Measurements from ENCODE around the gene ALDH1A3.

DNA sequence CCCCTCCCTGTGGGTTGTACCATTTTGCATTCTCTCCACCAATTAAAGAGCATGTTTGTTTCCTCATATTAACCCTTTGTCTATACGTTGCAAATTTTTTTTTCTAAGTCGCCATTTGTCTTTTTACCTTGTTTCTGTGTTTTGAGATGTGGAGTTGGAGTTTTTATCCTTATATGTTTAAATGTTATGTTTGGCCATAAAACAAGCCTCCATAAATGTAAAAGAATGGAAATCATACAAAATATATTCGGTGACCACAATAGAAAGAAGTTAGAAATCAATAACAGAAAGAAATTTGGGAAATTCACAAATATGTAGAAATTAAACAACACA, 68.8 kb downstream of the ALDH1A3 start:
- TF ChIP-seq, protein P1, sequence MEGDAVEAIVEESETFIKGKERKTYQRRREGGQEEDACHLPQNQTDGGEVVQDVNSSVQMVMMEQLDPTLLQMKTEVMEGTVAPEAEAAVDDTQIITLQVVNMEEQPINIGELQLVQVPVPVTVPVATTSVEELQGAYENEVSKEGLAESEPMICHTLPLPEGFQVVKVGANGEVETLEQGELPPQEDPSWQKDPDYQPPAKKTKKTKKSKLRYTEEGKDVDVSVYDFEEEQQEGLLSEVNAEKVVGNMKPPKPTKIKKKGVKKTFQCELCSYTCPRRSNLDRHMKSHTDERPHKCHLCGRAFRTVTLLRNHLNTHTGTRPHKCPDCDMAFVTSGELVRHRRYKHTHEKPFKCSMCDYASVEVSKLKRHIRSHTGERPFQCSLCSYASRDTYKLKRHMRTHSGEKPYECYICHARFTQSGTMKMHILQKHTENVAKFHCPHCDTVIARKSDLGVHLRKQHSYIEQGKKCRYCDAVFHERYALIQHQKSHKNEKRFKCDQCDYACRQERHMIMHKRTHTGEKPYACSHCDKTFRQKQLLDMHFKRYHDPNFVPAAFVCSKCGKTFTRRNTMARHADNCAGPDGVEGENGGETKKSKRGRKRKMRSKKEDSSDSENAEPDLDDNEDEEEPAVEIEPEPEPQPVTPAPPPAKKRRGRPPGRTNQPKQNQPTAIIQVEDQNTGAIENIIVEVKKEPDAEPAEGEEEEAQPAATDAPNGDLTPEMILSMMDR (IDR thresholded peaks at IDR 0.05), result no peak
- TF ChIP-seq POLR2AphosphoS5 (IDR thresholded peaks at IDR 0.05; ENCODE audit: low read depth, low read length) (no peak), RCOR1 (IDR thresholded peaks at IDR 0.05; ENCODE audit: low read length) (no peak), CHD2 (IDR thresholded peaks at IDR 0.05; ENCODE audit: low read length, partially characterized antibody) (no peak), TEAD4 (IDR thresholded peaks at IDR 0.05; ENCODE audit: borderline replicate concordance, insufficient read depth) (no peak), TAF1 (IDR thresholded peaks at IDR 0.05; ENCODE audit: borderline replicate concordance, low read depth, low read length) (no peak), ELF1 (IDR thresholded peaks at IDR 0.05) (no peak)
- TF ChIP-seq, protein P2, sequence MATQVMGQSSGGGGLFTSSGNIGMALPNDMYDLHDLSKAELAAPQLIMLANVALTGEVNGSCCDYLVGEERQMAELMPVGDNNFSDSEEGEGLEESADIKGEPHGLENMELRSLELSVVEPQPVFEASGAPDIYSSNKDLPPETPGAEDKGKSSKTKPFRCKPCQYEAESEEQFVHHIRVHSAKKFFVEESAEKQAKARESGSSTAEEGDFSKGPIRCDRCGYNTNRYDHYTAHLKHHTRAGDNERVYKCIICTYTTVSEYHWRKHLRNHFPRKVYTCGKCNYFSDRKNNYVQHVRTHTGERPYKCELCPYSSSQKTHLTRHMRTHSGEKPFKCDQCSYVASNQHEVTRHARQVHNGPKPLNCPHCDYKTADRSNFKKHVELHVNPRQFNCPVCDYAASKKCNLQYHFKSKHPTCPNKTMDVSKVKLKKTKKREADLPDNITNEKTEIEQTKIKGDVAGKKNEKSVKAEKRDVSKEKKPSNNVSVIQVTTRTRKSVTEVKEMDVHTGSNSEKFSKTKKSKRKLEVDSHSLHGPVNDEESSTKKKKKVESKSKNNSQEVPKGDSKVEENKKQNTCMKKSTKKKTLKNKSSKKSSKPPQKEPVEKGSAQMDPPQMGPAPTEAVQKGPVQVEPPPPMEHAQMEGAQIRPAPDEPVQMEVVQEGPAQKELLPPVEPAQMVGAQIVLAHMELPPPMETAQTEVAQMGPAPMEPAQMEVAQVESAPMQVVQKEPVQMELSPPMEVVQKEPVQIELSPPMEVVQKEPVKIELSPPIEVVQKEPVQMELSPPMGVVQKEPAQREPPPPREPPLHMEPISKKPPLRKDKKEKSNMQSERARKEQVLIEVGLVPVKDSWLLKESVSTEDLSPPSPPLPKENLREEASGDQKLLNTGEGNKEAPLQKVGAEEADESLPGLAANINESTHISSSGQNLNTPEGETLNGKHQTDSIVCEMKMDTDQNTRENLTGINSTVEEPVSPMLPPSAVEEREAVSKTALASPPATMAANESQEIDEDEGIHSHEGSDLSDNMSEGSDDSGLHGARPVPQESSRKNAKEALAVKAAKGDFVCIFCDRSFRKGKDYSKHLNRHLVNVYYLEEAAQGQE (IDR thresholded peaks at IDR 0.05; ENCODE audit: low read depth, low read length), result no peak
